Measurements from ENCODE around the gene HOXA2. TPM values are rescaled to one million over a fixed set of nuclear protein-coding genes. Genes with fewer than 3 reads are reported as not detected.

The HOXA2 gene
- total and polyA plus RNA-seq, 2 of the 13 experiments (the other 11 are each of a cell fraction or from before 2014, with no cell fraction given) = 0.22 to 0.29 TPM

GRCh38 chr7:27130540-27131389 is 28.3 kb upstream of the HOXA2 start, which contains the start of gene HOXA4 (continued):
- peak; percentile 73; the same call in 1 of the 2 replicates for TF ChIP-seq KMT2B (CRISPR knock-in tag; IDR thresholded peaks at IDR 0.05)
- peak; percentile 87 for TF ChIP-seq CHD2 (IDR thresholded peaks at IDR 0.05; ENCODE audit: low read depth, low read length)
- peak; percentile 78; the same call in 1 of the 2 replicates for TF ChIP-seq SNAPC2 (CRISPR knock-in tag; IDR thresholded peaks at IDR 0.05)
- no peak for TF ChIP-seq DDIT3 (CRISPR knock-in tag; IDR thresholded peaks at IDR 0.05)
- TF ChIP-seq E2F2 (CRISPR knock-in tag; IDR thresholded peaks at IDR 0.05; ENCODE audit: borderline replicate concordance) = no peak
- TF ChIP-seq SOX13 (IDR thresholded peaks at IDR 0.05) = no peak
- TF ChIP-seq SOX13 (CRISPR knock-in tag; conservative IDR thresholded peaks at IDR 0.05 in 1 of 2, IDR thresholded peaks at IDR 0.05 in 1 of 2) = peak in 1 of 2 experiments; percentile 51; a peak in 1 of 4 replicates
- TF ChIP-seq WIZ (CRISPR knock-in tag; IDR thresholded peaks at IDR 0.05) = no peak
- no peak; the same call in 1 of the 2 replicates for TF ChIP-seq KLF6 (CRISPR knock-in tag; IDR thresholded peaks at IDR 0.05)
- peak; percentile 11 for TF ChIP-seq AGO1 (IDR thresholded peaks at IDR 0.05; ENCODE audit: low read depth, low read length, poor library complexity, severe bottlenecking)
- peak; percentile 85 for TF ChIP-seq MAX (IDR thresholded peaks at IDR 0.05)
- no peak for TF ChIP-seq PITX1 (CRISPR knock-in tag; IDR thresholded peaks at IDR 0.05)
- no peak for TF ChIP-seq CC2D1A (CRISPR knock-in tag; IDR thresholded peaks at IDR 0.05)
- no peak for TF ChIP-seq CBX5 (CRISPR knock-in tag; IDR thresholded peaks at IDR 0.05; ENCODE audit: borderline replicate concordance)
- peak; percentile 80; the same call in 1 of the 2 replicates for TF ChIP-seq ZBTB10 (CRISPR knock-in tag; IDR thresholded peaks at IDR 0.05; ENCODE audit: borderline replicate concordance)
- TF ChIP-seq ZNF691 (CRISPR knock-in tag; IDR thresholded peaks at IDR 0.05; ENCODE audit: borderline replicate concordance, low read depth) = no peak
- TF ChIP-seq YEATS4 (CRISPR knock-in tag; IDR thresholded peaks at IDR 0.05; ENCODE audit: borderline replicate concordance) = peak; percentile 25
- 0 out of 2 replicates have a peak, but pooled peaks have one; percentile 28 for TF ChIP-seq ZNF772 (CRISPR knock-in tag; IDR thresholded peaks at IDR 0.05)
- no peak; the same call in 1 of the 2 replicates for TF ChIP-seq NR2F2 (IDR thresholded peaks at IDR 0.05; ENCODE audit: borderline replicate concordance, low read depth)
- TF ChIP-seq ZNF740 (CRISPR knock-in tag; IDR thresholded peaks at IDR 0.05) = no peak; the same call in 1 of the 2 replicates
- no peak for TF ChIP-seq IRF1 (CRISPR knock-in tag; IDR thresholded peaks at IDR 0.05; ENCODE audit: low read depth)

Data from HepG2 (cell line).